Measurements from ENCODE around the gene TADA2B.

- TF ChIP-seq POLR2A (IDR thresholded peaks at IDR 0.05; ENCODE audit: low read length) (no peak), GATA1 (IDR thresholded peaks at IDR 0.05; ENCODE audit: low read depth, low read length) (no peak)
These were observed 13.3 kb upstream of the TADA2B start for GRCh38 chr4:7029921-7030320.

Measured in erythroblast (primary cell).